Testis (tissue), 2 donors: ENCODE results near the gene COL23A1.

Experiments
- CTCF ChIP-seq, 3 experiments: fragments of 450-650 bp in 2 of 3; fragments of 200-600 bp in 1 of 3; sonication (generic) in 1 of 3; IDR thresholded peaks; one replicate each; pipeline ENCODE4 v1.5.1; 2016 to 2019; ENCODE audit warnings: antibody characterized with exemption in 3 of 3, mild to moderate bottlenecking in 2 of 3, moderate library complexity in 1 of 3
- POLR2A ChIP-seq: fragments of 450-650 bp; IDR thresholded peaks from one replicate; pipeline ENCODE4 v1.6.1; 2017; ENCODE audit warnings: antibody characterized with exemption, mild to moderate bottlenecking, moderate library complexity

GRCh38 chr5:178272591-178272990, 317.6 kb downstream of the COL23A1 start:
- TF ChIP-seq CTCF (IDR thresholded peaks at IDR 0.05) (no peak), POLR2A (no peak)
